T-helper 2 cell (primary cell): ENCODE data around the gene UPB1.

Experiments
- DNase-seq, 5 experiments: peaks; one replicate each; pipeline versions ENCODE4 v3.0.0 to v3.0.0-alpha.2; 2012 to 2022

Gene UPB1

GRCh38 chr22:24566899-24567511 is 71.9 kb downstream of the UPB1 start:
- no peak for DNase-seq

- no peak for DNase-seq
These were observed 72.5 kb downstream of the UPB1 start for GRCh38 chr22:24567668-24568067.

GRCh38 chr22:24571266-24571665 is 76.1 kb downstream of the UPB1 start:
- DNase-seq, result no peak

GRCh38 chr22:24576778-24577177 is 81.6 kb downstream of the UPB1 start:
- no peak for DNase-seq
